ENCODE measurements around the gene PTCD2. TPM values are rescaled to one million over a fixed set of nuclear protein-coding genes. Genes with fewer than 3 reads are reported as not detected.

PTCD2 gene
- total RNA-seq, 4 donors from 2014 or later, result 2.7 to 7.2 (median 5.4) TPM

GRCh38 chr5:72363166-72363802, 43.1 kb downstream of the PTCD2 start:
- peaks cover 0 to 9% (median 5%) of the 10 kb centered on the region in 3 donors for H3K4me1 ChIP-seq
- no peak overlapping the region for H3K4me3 ChIP-seq
- H3K27me3 ChIP-seq, result no peaks in the 10 kb centered on the region
- H3K9me3 ChIP-seq, result no peaks in the 10 kb centered on the region
- WGBS, 2 donors (ENCODE audit: low coverage in 1 of 2), result 100% methylated on average over 1 of the region's 1 CpG; no CpG with 5 or more reads in 1 of the 2 donors
- peaks cover 0 to 52% of the 10 kb centered on the region in 2 donors for H3K36me3 ChIP-seq
- ATAC-seq, result no peak
- no peak overlapping the region for H3K27ac ChIP-seq
- no peak for TF ChIP-seq EP300 (IDR thresholded peaks at IDR 0.05)
- no peak for TF ChIP-seq CTCF (IDR thresholded peaks at IDR 0.05)
- TF ChIP-seq POLR2A (IDR thresholded peaks at IDR 0.05), result no peak
- no peak for TF ChIP-seq POLR2AphosphoS5 (IDR thresholded peaks at IDR 0.05)

GRCh38 chr5:72364171-72364570, 44.0 kb downstream of the PTCD2 start:
- Histone ChIP-seq H3K27ac (no peak overlapping the region), H3K4me1 (peaks cover 0 to 12% (median 5%) of the 10 kb centered on the region in 3 donors), H3K9me3 (no peaks in the 10 kb centered on the region), H3K4me3 (no peak overlapping the region), H3K27me3 (no peaks in the 10 kb centered on the region), H3K36me3 (peaks cover 0 to 43% of the 10 kb centered on the region in 2 donors)
- WGBS, 2 donors (ENCODE audit: low coverage in 1 of 2), result 95 to 100% methylated on average over 1 of the region's 1 CpG
- TF ChIP-seq POLR2A (IDR thresholded peaks at IDR 0.05) (no peak), EP300 (IDR thresholded peaks at IDR 0.05) (no peak), POLR2AphosphoS5 (IDR thresholded peaks at IDR 0.05) (no peak), CTCF (IDR thresholded peaks at IDR 0.05) (no peak)
- ATAC-seq, result no peak

- Histone ChIP-seq H3K4me3 (no peak overlapping the region), H3K27ac (no peak overlapping the region), H3K27me3 (no peaks in the 10 kb centered on the region), H3K36me3 (peaks cover 0 to 36% of the 10 kb centered on the region in 2 donors), H3K9me3 (no peaks in the 10 kb centered on the region), H3K4me1 (peaks cover 0 to 14% (median 9%) of the 10 kb centered on the region in 3 donors)
- TF ChIP-seq EP300 (IDR thresholded peaks at IDR 0.05) (no peak), CTCF (IDR thresholded peaks at IDR 0.05) (no peak), POLR2AphosphoS5 (IDR thresholded peaks at IDR 0.05) (no peak)
- no peak for ATAC-seq
- WGBS, 2 donors (ENCODE audit: low coverage in 1 of 2), result 90 to 93% methylated on average over 2 to 4 of the region's 4 CpGs
Measured at GRCh38 chr5:72364951-72365350, 44.8 kb downstream of the PTCD2 start.

GRCh38 chr5:72366324-72366976, 46.3 kb downstream of the PTCD2 start:
- peaks cover 0 to 22% of the 10 kb centered on the region in 2 donors for H3K36me3 ChIP-seq
- peak; percentile 70 to 89 (median 85) for TF ChIP-seq CTCF (IDR thresholded peaks at IDR 0.05)
- no peak for TF ChIP-seq EP300 (IDR thresholded peaks at IDR 0.05)
- peak; percentile 32 for TF ChIP-seq POLR2AphosphoS5 (IDR thresholded peaks at IDR 0.05)
- peaks cover 0 to 14% (median 9%) of the 10 kb centered on the region in 3 donors for H3K4me1 ChIP-seq
- 17 to 36% methylated on average over 6 to 7 of the region's 7 CpGs for WGBS, 2 donors (ENCODE audit: low coverage in 1 of 2)
- H3K9me3 ChIP-seq, result no peaks in the 10 kb centered on the region
- peak overlapping the region in 2 of 4 donors; percentile 4 to 40 for H3K27ac ChIP-seq
- ATAC-seq, result peak; percentile 78
- H3K4me3 ChIP-seq, result no peak overlapping the region
- H3K27me3 ChIP-seq, result no peaks in the 10 kb centered on the region

GRCh38 chr5:72368271-72368670, 48.1 kb downstream of the PTCD2 start:
- Histone ChIP-seq H3K4me3 (no peak overlapping the region), H3K36me3 (peaks cover 0 to 6% of the 10 kb centered on the region in 2 donors), H3K9me3 (no peaks in the 10 kb centered on the region), H3K27ac (no peak overlapping the region), H3K4me1 (peaks cover 0 to 14% (median 9%) of the 10 kb centered on the region in 3 donors), H3K27me3 (no peaks in the 10 kb centered on the region)
- no peak for ATAC-seq
- TF ChIP-seq POLR2A (IDR thresholded peaks at IDR 0.05) (no peak), CTCF (IDR thresholded peaks at IDR 0.05) (no peak), POLR2AphosphoS5 (IDR thresholded peaks at IDR 0.05) (no peak), EP300 (IDR thresholded peaks at IDR 0.05) (no peak)
- 75 to 89% methylated on average over 1 of the region's 1 CpG for WGBS, 2 donors (ENCODE audit: low coverage in 1 of 2)
